Activated naive CD4-positive, alpha-beta T cell treated with anti-CD3 and anti-CD28 coated beads, Interleukin-2, amount 50 U/mL, for 72 hours (primary cell): ENCODE measurements around the gene PTPN5. TPM values are rescaled to one million over a fixed set of nuclear protein-coding genes. Genes with fewer than 3 reads are reported as not detected.

ENCODE experiments used
- ATAC-seq, 2 donors: fragments of 150-1000 bp; cut with Tn5 transposase; 2 replicates each; pipeline ENCODE4 v1.10.0; 2021; ENCODE audit warnings: mild to moderate bottlenecking in 2 of 2, moderate library complexity in 2 of 2
- DNase-seq, 2 donors: peaks; one replicate each; pipeline ENCODE4 v3.0.0; 2021 to 2022; ENCODE audit warnings: low spot score in 2 of 2
- H3K27ac Mint-ChIP-seq, 2 donors: one replicate each; pipeline ENCODE4 v1.8.0; 2022; ENCODE audit warnings: mild to moderate bottlenecking in 2 of 2, mixed read lengths in 2 of 2
- H3K36me3 Mint-ChIP-seq, 2 donors: one replicate each; pipeline ENCODE4 v1.8.0; 2022; ENCODE audit warnings: mixed read lengths in 2 of 2
- H3K9me3 Mint-ChIP-seq, 2 donors: one replicate each; pipeline ENCODE4 v1.8.0; 2022; ENCODE audit warnings: mixed read lengths in 2 of 2
- total RNA-seq, 2 donors: library from RNA; stranded (reverse); gene quantifications; one replicate each; pipeline ENCODE4 v1.2.3, GENCODE V29; 2022

Gene PTPN5
- total RNA-seq, 2 donors from 2014 or later = not detected

GRCh38 chr11:18778468-18778867 lies 13.1 kb downstream of the PTPN5 start:
- H3K9me3 Mint-ChIP-seq = peaks cover 7 to 11% of the 10 kb centered on the region in 2 donors
- H3K36me3 Mint-ChIP-seq = no peaks in the 10 kb centered on the region
- H3K27ac Mint-ChIP-seq = peak overlapping the region; percentile 18 to 78
- peak; percentile 27 to 41 for ATAC-seq
- DNase-seq = no peak

- Mint-ChIP-seq H3K27ac (no peak overlapping the region), H3K36me3 (no peaks in the 10 kb centered on the region), H3K9me3 (peaks cover 7 to 11% of the 10 kb centered on the region in 2 donors)
- ATAC-seq = no peak
- DNase-seq = no peak
Measured at GRCh38 chr11:18776324-18776723, 15.3 kb downstream of the PTPN5 start.

- Mint-ChIP-seq H3K36me3 (no peaks in the 10 kb centered on the region), H3K27ac (no peak overlapping the region), H3K9me3 (peaks cover 7 to 11% of the 10 kb centered on the region in 2 donors)
- DNase-seq (peak in 1 of 2 donors; percentile 85), ATAC-seq (peak; percentile 74 to 82)
Measured at GRCh38 chr11:18775492-18776292, 15.9 kb downstream of the PTPN5 start.

- H3K36me3 Mint-ChIP-seq = no peaks in the 10 kb centered on the region
- H3K27ac Mint-ChIP-seq = no peak overlapping the region
- ATAC-seq (no peak), DNase-seq (no peak)
- peaks cover 7 to 11% of the 10 kb centered on the region in 2 donors for H3K9me3 Mint-ChIP-seq
Measured at GRCh38 chr11:18774801-18775200, 16.8 kb downstream of the PTPN5 start.

GRCh38 chr11:18773681-18774080 lies 17.9 kb downstream of the PTPN5 start:
- Mint-ChIP-seq H3K27ac (no peak overlapping the region), H3K36me3 (no peaks in the 10 kb centered on the region), H3K9me3 (peaks cover 5 to 9% of the 10 kb centered on the region in 2 donors)
- DNase-seq (no peak), ATAC-seq (no peak)

GRCh38 chr11:18773104-18773503 lies 18.5 kb downstream of the PTPN5 start:
- Mint-ChIP-seq H3K27ac (peak overlapping the region in 1 of 2 donors; percentile 66), H3K36me3 (no peaks in the 10 kb centered on the region), H3K9me3 (peaks cover 0 to 4% of the 10 kb centered on the region in 2 donors)
- DNase-seq (no peak), ATAC-seq (no peak)

GRCh38 chr11:18772211-18772610 lies 19.4 kb downstream of the PTPN5 start:
- H3K36me3 Mint-ChIP-seq = no peaks in the 10 kb centered on the region
- H3K9me3 Mint-ChIP-seq = no peaks in the 10 kb centered on the region
- ATAC-seq (no peak), DNase-seq (no peak)
- no peak overlapping the region for H3K27ac Mint-ChIP-seq

GRCh38 chr11:18771266-18772035 lies 20.1 kb downstream of the PTPN5 start:
- Mint-ChIP-seq H3K27ac (no peak overlapping the region), H3K36me3 (no peaks in the 10 kb centered on the region), H3K9me3 (no peaks in the 10 kb centered on the region)
- ATAC-seq = no peak
- no peak for DNase-seq

GRCh38 chr11:18770479-18771125 lies 21.0 kb downstream of the PTPN5 start:
- Mint-ChIP-seq H3K9me3 (no peaks in the 10 kb centered on the region), H3K36me3 (no peaks in the 10 kb centered on the region), H3K27ac (no peak overlapping the region)
- DNase-seq (no peak), ATAC-seq (no peak)

GRCh38 chr11:18769802-18770456 lies 21.7 kb downstream of the PTPN5 start:
- Mint-ChIP-seq H3K9me3 (no peaks in the 10 kb centered on the region), H3K36me3 (no peaks in the 10 kb centered on the region), H3K27ac (peak overlapping the region in 1 of 2 donors; percentile 20)
- no peak for DNase-seq
- no peak for ATAC-seq

- H3K27ac Mint-ChIP-seq = no peak overlapping the region
- ATAC-seq = no peak
- H3K36me3 Mint-ChIP-seq = no peaks in the 10 kb centered on the region
- H3K9me3 Mint-ChIP-seq = no peaks in the 10 kb centered on the region
- DNase-seq = no peak
Measured at GRCh38 chr11:18768978-18769377, 22.6 kb downstream of the PTPN5 start.

- no peak overlapping the region for H3K27ac Mint-ChIP-seq
- ATAC-seq (peak; percentile 62 to 77), DNase-seq (peak in 1 of 2 donors; percentile 10)
- no peaks in the 10 kb centered on the region for H3K9me3 Mint-ChIP-seq
- no peaks in the 10 kb centered on the region for H3K36me3 Mint-ChIP-seq
Measured at GRCh38 chr11:18768472-18768901, 23.1 kb downstream of the PTPN5 start.

- Mint-ChIP-seq H3K27ac (no peak overlapping the region), H3K36me3 (no peaks in the 10 kb centered on the region), H3K9me3 (no peaks in the 10 kb centered on the region)
- ATAC-seq (no peak), DNase-seq (no peak)
Measured at GRCh38 chr11:18766015-18766414, 25.6 kb downstream of the PTPN5 start.

- Mint-ChIP-seq H3K27ac (no peak overlapping the region), H3K9me3 (no peaks in the 10 kb centered on the region), H3K36me3 (no peaks in the 10 kb centered on the region)
- ATAC-seq (no peak), DNase-seq (no peak)
Measured at GRCh38 chr11:18765554-18765953, 26.0 kb downstream of the PTPN5 start.

GRCh38 chr11:18761741-18762140 lies 29.9 kb downstream of the PTPN5 start:
- H3K27ac Mint-ChIP-seq = no peak overlapping the region
- no peaks in the 10 kb centered on the region for H3K36me3 Mint-ChIP-seq
- H3K9me3 Mint-ChIP-seq = no peaks in the 10 kb centered on the region
- DNase-seq (no peak), ATAC-seq (no peak)

- H3K36me3 Mint-ChIP-seq = no peaks in the 10 kb centered on the region
- DNase-seq (no peak), ATAC-seq (no peak)
- H3K27ac Mint-ChIP-seq = no peak overlapping the region
- H3K9me3 Mint-ChIP-seq = no peaks in the 10 kb centered on the region
Measured at GRCh38 chr11:18761144-18761543, 30.5 kb downstream of the PTPN5 start.

- DNase-seq = no peak
- Mint-ChIP-seq H3K36me3 (no peaks in the 10 kb centered on the region), H3K27ac (no peak overlapping the region), H3K9me3 (no peaks in the 10 kb centered on the region)
- ATAC-seq = no peak
Measured at GRCh38 chr11:18757811-18758210, 33.8 kb downstream of the PTPN5 start.
